ENCODE data around the gene SMIM30. TPM values are rescaled to one million over a fixed set of nuclear protein-coding genes. Genes with fewer than 3 reads are reported as not detected.

Gene SMIM30
- 80.8 and 106 TPM in 2 replicates for total RNA-seq

DNA sequence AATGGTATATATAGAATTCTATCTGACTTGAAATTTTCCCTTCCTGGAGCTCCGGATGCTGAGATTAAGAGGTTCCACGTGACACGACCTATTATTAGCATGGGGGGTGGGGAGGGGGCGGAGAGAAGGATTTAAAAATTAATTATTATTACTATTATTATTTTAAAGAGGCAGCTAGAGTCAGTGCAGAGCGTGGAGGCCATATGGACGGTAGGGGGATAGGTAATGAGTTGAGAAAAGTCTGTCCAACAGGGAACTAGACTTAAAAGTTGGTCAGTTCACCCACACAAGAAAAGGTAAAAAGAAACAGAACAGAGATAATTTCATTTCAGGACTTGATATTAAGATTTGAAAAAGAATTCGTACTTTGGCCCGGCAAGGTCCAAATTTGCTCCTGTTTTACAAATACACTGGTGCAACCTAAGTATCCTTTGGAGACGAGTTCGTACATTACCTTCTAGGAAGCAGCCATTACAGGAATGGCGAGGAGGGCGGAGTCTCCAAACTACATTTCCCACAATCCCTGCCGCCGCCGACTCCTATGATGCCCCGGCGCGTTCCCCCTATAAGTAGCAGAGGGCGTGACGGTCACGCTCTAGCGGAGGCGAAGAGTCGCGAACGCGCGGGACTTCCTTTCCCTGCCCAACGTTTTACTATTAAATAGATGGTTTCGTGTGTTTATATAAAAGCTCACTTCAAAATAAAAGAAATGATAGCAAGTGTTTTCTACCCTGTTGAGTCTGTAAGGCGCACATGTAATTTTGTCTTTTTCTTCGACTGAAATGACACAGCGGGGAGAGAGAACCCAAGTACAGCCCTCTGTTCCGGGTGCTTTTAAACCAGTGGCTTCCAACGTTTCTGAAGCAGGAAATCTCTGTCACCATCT, at the start of gene SMIM30:
SMIM30 (minus strand) TSS at position 481 of the 886 bp plus-strand sequence. CDS start 976 bp downstream, outside the sequence.

GRCh38 chr7:113086431-113086888, 31.9 kb downstream of the SMIM30 start, which contains the start of gene GPR85:
Gene GPR85, minus strand, starts transcription at chr7:113086827. Its CDS starts 2,106 bp downstream, at chr7:113084721.

Other genes starting within 250 kb of the SMIM30 start
- 0.30 and 1.1 TPM in 2 replicates for gene GPR85, start 31.7 kb downstream of the SMIM30 start, total RNA-seq

Measured in mammary microvascular endothelial cell (primary cell).